ENCODE results near the gene NEBL.
A peak's percentile ranks its signal among the peaks of the same experiment; 100 is the strongest.

Gene NEBL

DNA sequence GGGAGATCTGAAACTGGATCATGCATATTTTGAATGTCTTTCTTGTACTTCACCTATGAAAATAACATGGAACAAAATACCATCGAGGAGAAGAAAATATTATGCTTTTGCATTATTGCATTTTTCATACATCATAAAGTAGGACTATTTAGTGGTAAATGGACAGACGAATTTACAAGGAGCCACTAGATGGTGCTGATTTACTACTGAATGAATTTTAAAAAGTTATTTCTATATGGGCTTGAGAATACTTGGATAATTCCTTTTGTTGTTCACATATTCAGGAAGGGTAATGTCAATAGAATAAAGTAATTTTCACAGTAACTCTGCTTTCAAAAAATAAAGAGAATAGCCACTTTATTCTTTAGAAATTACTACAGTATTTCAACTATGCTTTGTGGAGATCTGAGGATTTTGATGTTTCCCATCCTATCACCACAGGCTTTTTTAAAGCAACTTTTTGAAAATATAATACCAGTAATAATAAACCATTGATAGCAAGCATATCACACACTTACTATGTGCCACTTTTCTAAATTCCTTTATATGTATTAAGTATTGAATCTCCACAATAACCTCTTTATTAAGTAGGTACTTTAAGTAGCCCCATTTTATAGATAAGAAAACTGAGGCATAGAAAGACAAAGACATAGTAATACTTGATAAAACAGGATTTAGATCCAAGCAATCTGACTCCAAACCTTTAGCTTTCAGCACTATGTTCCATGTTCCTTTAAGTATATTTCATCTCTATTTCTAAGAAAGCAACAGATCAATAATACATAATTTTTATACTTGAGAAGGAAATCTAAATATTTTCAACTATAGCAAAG, 38.6 kb downstream of the NEBL start:
- DNase-seq (ENCODE audit: low read depth in 2 of 2), result peak; percentile 13 to 16

DNA sequence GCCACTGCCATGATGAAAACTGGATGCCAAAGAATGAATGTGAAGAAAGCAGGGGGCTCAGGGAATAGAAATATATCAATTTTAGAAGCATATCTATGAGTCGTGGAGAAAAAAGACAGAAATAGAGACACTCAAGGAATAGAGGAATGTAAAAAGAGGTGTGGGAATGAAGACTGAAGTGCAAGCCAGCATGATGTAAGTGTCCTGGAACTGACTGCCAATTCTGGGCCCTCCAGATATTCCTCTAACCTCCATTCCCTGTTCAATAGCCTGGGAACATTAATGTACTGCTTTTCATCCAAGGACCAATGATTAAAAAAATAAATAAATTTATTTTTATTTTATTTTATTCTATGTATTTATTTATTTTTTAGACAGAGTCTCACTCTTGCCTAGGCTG, 40.6 kb downstream of the NEBL start:
- no peak for DNase-seq (ENCODE audit: low read depth in 2 of 2)

DNA sequence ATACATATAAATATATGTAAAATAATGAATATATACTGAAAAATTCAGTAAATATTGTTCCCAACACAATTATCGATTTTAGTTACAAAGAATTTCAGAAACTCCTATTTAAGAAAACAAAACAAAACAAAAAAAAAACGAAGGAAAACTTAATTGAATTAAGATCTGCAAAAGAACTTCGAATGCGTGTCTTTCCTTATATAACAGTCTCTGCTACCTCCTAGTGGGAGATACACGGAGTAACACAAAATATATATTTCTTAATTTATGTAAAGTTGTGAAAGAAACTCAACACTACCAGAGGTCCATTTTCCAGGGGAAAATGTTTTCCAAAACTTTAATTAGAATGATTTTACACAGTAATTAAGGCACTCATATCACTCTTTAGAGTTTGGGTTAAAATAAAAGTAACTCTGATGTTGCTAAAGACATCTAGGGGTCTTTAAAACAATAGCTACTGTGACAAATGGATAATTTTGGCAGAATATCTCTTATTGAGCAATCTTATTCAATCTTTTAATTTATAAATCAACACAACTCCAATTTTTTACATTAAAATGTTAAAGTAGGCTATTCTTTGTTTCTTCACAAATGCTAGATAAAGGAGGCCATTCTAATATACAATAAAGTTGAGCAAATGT, 41.6 kb downstream of the NEBL start:
- DNase-seq (ENCODE audit: low read depth in 2 of 2), result peak; percentile 7 to 14

DNA sequence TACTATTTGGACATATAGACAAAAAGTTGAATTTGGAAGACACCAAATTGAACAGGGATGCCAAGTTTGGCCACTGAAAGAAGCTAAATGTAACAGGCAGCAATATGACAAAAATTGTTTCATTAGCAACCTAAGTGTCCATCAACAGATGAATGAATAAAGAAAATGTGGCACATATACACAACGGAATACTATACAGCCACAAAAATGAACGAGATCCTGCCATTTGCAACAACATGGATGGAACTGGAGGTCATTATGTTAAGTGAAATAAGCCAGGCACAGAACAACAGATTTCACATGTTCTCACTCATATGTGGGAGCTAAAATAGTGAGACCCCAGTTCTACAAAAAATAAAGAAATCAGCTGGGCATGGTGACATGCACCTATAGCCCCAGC, 43.8 kb downstream of the NEBL start:
- no peak for DNase-seq (ENCODE audit: low read depth in 2 of 2)

DNA sequence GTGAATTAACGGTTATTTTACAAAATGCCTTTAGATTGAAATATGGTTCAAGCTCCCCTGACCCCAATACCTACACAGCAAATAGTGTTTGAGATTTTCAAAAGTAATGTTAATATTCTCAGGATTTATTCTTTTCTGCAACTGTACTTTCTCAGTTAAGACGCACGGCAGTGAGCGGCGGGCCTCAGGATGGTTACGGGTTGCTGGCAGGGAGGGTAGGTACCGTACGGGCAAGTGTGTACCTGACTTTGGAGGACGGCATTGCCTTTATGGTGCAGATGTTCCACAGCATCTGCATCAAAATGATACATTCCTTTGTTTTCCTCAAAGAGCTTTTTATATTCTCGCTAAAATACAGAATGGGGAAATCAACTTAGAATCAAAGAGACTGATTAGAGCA, 44.8 kb downstream of the NEBL start:
- DNase-seq (ENCODE audit: low read depth in 2 of 2), result no peak

GRCh38 chr10:20847512-20847911, 49.6 kb downstream of the NEBL start:
- no peak for DNase-seq (ENCODE audit: low read depth in 2 of 2)

DNA sequence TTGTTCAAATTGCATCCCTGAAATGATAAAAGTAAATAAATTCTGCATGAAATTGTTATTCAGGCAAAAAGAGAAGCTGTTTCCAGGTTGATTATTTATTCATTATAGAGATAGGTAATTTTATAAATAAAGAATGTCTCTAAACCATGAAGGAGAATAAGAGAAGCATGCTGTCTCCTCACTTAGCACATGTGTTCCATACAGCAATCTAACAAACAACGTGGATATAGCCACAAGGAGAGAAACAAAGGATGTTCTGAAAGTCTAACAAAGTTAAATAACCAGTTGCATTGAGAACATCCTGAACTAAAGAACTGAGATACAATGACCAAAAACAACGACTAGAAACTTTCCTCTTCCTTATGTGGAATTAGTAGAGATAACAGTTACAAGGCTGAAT, 50.8 kb downstream of the NEBL start:
- DNase-seq (ENCODE audit: low read depth in 2 of 2), result no peak

DNA sequence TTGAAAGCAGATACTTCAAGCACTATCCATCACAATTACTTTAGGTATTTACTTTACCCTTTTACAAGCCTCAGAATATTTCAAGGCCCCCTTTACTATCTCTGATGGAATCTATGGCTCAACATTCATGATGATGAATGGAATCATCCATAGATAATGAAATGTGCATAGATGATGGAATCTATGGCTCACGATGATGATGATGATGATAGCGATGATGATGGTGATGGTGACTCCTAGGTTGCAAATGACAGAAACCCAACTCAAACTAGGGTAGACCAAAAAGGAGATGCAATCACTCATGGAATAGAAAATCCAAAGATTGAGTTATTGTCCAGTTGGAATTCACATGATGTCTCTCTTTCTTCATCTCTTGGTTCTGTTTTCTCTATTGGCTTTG, 55.7 kb downstream of the NEBL start:
- no peak for DNase-seq (ENCODE audit: low read depth in 2 of 2)

DNA sequence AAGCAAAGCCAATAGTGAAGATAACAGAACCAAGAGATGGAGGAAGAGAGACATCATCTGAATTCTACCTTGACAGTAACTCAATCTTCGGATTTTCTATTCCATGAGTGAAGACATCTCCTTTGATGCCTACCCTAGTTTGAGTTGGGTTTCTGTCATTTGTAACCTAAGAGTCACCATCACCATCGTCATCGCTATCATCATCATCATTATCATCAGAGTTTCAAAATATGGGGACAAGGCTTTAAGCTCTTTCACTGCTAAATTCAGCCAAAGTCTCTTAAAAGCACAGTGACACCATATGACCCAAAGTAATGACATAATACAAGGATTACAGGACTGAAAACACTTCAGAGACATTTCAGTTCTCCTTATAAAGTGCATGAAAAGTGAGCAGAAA, 57.2 kb downstream of the NEBL start:
- no peak for DNase-seq (ENCODE audit: low read depth in 2 of 2)

- DNase-seq (ENCODE audit: low read depth in 2 of 2), result no peak
Measured at GRCh38 chr10:20839141-20839540, 58.0 kb downstream of the NEBL start.

GRCh38 chr10:20836401-20836800, 60.7 kb downstream of the NEBL start:
- DNase-seq (ENCODE audit: low read depth in 2 of 2), result no peak

GRCh38 chr10:20835335-20835734, 61.8 kb downstream of the NEBL start:
- DNase-seq (ENCODE audit: low read depth in 2 of 2), result no peak

DNA sequence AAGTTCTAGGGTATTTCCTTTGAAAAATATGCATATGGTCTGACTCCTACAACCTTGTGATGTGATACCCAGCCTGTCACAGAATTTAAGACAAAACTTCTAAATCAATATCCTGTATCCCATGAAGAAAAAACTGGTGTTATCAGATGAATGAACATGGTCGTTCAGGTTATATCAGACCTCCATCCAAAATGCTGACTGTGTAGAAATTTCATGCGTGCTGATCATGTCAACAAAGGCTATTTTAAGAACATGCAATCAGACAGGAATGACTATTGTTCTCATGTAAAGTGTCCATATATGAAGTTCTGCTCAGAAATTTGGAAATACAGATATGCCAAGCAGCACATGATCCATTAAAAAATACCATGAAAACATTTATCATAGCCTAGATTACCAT, 62.3 kb downstream of the NEBL start:
- DNase-seq (ENCODE audit: low read depth in 2 of 2), result no peak

DNA sequence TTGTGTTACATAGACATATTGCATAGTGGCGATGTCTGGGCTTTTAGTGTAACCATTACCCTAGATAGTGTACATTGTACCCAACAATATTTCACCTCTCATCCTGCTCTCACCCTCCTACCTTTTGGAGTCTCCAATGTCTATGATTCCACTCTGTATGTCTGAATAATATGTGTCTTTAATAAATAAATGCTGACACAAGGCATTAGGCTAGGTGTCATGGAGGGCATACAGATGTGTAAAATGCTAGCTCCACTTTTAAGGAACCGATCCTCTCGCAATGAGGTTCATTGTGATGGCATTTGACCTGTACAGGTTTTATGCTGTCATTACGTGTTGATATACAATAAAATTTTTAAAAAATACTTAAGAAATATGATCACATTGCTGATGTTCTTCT, 74.3 kb downstream of the NEBL start:
- DNase-seq (ENCODE audit: low read depth in 2 of 2), result no peak

- no peak for DNase-seq (ENCODE audit: low read depth in 2 of 2)
Measured at GRCh38 chr10:20817646-20818045, 79.5 kb downstream of the NEBL start.

- DNase-seq (ENCODE audit: low read depth in 2 of 2), result no peak
Measured at GRCh38 chr10:20817116-20817515, 80.0 kb downstream of the NEBL start.

DNA sequence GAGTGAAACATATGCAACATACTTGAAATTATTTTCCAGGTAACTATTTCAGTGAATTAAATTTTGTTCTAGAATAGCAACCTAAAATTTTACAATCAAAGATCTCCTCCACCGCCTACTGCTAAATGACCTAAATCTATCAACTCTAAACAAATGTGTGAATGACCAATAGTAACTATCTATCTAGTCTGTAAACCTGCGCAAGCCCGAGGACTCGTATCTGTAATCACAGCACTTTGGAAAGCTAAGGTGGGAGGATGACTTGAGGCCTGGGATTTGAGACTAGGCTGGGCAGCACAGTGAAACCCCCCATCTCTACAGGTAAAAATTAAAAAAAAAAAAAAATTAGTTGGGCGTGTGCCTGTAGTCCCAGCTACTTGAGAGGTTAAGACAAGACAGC, 83.0 kb downstream of the NEBL start:
- DNase-seq (ENCODE audit: low read depth in 2 of 2), result no peak

DNA sequence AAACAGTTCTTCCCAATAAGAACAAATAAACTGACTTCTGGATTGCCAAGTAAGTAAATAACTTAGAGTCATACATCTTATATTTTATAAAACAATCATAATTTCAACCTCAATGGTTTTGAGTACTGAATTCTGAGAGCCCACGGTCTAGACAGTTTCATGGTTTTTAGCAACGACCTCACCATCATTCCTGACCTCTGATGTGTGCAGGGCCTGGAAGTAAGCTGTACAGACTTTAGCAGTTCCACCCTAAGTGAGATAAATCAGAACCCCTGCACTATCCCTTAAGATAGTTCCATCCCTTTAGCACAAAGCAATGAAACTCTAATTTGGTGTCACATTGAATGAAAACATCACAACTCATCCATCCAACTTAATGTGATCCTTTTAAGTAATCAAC, 86.0 kb downstream of the NEBL start:
- DNase-seq (ENCODE audit: low read depth in 2 of 2), result no peak

- no peak for DNase-seq (ENCODE audit: low read depth in 2 of 2)
Measured at GRCh38 chr10:20809631-20810030, 87.5 kb downstream of the NEBL start.

DNA sequence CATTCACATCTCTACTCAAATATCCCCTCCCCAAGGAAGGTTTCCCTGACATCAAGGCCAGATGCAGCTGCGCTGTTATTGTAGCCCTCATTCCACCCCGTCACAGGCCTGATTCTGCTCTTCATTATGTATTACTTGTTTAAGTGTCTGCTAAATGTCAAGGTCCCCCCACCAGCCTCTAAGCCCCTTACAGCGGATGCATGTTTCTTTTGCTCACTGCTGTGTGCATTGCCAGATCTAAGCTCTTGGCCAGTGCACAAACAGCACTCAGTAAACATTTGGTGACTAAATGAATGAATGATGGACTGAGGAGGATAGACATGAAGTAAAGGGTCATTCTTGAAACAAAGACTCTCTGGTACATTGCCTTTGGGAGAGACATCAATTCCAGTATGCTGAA, 90.6 kb downstream of the NEBL start:
- no peak for DNase-seq (ENCODE audit: low read depth in 2 of 2)

DNA sequence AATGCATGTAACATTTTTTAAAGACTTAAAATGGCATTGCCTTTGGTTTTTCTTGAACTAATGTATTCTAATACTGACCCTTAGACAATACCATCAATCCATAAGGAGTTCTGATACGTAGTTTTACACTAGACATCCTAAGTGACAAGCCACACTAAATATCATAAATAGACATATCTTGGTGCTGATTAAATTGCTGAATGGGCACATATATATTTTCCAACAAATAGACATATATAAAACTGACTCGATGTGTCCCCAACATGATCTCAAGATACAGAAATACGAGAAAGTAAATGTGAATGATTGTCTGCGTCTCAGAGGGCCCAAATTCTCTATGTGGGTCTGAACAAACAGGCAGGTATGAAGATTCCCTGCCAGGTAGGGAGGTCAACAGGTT, 99.8 kb downstream of the NEBL start:
- DNase-seq (ENCODE audit: low read depth in 2 of 2), result no peak

DNA sequence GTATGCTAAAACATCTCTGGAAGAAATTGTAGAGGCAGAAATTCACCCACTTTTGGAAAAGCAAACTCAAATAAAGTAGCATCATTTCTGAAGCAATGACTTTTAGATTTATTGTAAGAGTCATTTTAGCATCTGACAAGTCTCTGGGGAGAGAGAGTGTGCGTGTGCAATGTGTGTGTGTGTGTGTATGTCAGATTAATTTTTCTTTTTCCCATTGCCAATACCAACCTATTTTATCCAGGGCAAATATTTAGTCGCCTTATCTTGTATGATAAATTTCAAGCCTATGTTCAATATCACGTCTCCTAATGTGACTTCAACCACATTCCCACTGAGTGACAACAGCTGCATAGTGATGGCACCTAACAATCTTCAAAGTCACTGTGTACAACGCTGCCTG, 101.7 kb downstream of the NEBL start:
- DNase-seq (ENCODE audit: low read depth in 2 of 2), result no peak

DNA sequence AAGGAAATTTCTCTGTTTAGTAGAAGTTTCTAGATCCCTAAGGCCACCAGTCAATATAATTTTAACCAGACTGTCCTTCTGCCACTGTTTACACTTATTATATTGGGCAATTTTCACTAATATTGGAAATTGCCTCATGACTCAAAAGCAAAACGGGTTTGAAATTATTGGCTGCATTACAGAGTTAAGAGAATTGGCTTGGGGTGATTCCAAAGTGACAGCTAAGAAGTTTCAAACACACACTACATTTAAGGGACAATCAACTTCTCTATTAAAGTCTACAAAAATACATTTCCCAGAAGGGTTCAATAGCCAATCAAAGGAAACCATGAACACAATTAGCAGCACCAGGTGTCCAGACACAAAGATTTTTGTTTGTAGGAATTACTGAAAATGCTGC, 111.9 kb downstream of the NEBL start:
- no peak for DNase-seq (ENCODE audit: low read depth in 2 of 2)

All from fibroblast of skin of left quadriceps (primary cell).